GM23338 (cell line): ENCODE measurements around the gene CRYBG1. TPM values are rescaled to one million over a fixed set of nuclear protein-coding genes. Genes with fewer than 3 reads are reported as not detected.

Source experiments
- ATAC-seq: fragments of 200-7000 bp; cut with Tn5 transposase; 3 replicates; pipeline ENCODE4 v1.9.1; 2020
- DNase-seq: peaks from one replicate; pipeline ENCODE4 v3.0.0-alpha.2; 2015; ENCODE audit warnings: low spot score
- H2AFZ ChIP-seq: fragments of 200-600 bp; sonication (generic); 2 replicates; pipeline ENCODE4 v1.8.0; 2016; ENCODE audit warnings: antibody characterized with exemption, mild to moderate bottlenecking, moderate library complexity
- H3F3A ChIP-seq: fragments of 200-600 bp; sonication (generic); replicated peaks from 2 replicates; pipeline ENCODE4 v1.8.0; 2017; ENCODE audit warnings: antibody characterized with exemption, mixed run types, low read depth
- H3K27ac ChIP-seq: fragments of 200-600 bp; sonication (generic); 2 replicates; pipeline ENCODE4 v1.6.1; 2016; ENCODE audit warnings: low read depth
- H3K27me3 ChIP-seq: fragments of 200-600 bp; sonication (generic); 2 replicates; pipeline ENCODE4 v1.8.0; 2016; ENCODE audit warnings: mild to moderate bottlenecking, mixed run types, moderate library complexity; ENCODE audit not compliant: insufficient read depth
- H3K36me3 ChIP-seq: fragments of 200-600 bp; sonication (generic); 2 replicates; pipeline ENCODE4 v1.8.0; 2016; ENCODE audit warnings: mild to moderate bottlenecking; ENCODE audit not compliant: insufficient read depth
- H3K4me1 ChIP-seq: fragments of 200-600 bp; sonication (generic); 2 replicates; pipeline ENCODE4 v1.8.0; 2016; ENCODE audit warnings: mild to moderate bottlenecking, moderate library complexity; ENCODE audit not compliant: insufficient read depth
- H3K4me2 ChIP-seq: fragments of 200-600 bp; sonication (generic); 2 replicates; pipeline ENCODE4 v1.7.1; 2017; ENCODE audit warnings: mixed run types
- H3K4me3 ChIP-seq: fragments of 200-600 bp; sonication (generic); 2 replicates; pipeline ENCODE4 v1.6.1; 2016; ENCODE audit warnings: mixed run types
- H3K79me2 ChIP-seq: fragments of 200-600 bp; sonication (generic); replicated peaks from 2 replicates; pipeline ENCODE4 v1.8.0; 2017; ENCODE audit warnings: mild to moderate bottlenecking; ENCODE audit not compliant: insufficient read depth
- H3K9me2 ChIP-seq: fragments of 200-600 bp; sonication (generic); 2 replicates; pipeline ENCODE4 v1.8.0; 2017; ENCODE audit not compliant: insufficient read depth
- H4K20me1 ChIP-seq: fragments of 200-600 bp; sonication (generic); replicated peaks from 2 replicates; pipeline ENCODE4 v1.8.0; 2017; ENCODE audit warnings: mild to moderate bottlenecking; ENCODE audit not compliant: insufficient read depth
- H3K27ac Mint-ChIP-seq: 2 replicates; pipeline ENCODE4 v1.8.0; 2020; ENCODE audit warnings: inconsistent platforms, mild to moderate bottlenecking, moderate library complexity, mixed read lengths
- H3K27me3 Mint-ChIP-seq: 3 replicates; pipeline ENCODE4 v1.8.0; 2022; ENCODE audit warnings: low read depth, mild to moderate bottlenecking, moderate library complexity, mixed read lengths, inconsistent platforms; ENCODE audit not compliant: insufficient read depth, poor library complexity
- H3K36me3 Mint-ChIP-seq: 3 replicates; pipeline ENCODE4 v1.8.0; 2021; ENCODE audit warnings: low read depth, mild to moderate bottlenecking, inconsistent platforms, moderate library complexity, mixed read lengths
- H3K4me1 Mint-ChIP-seq: 3 replicates; pipeline ENCODE4 v1.8.0; 2020; ENCODE audit warnings: mild to moderate bottlenecking, inconsistent platforms, mixed read lengths
- H3K4me3 Mint-ChIP-seq: 3 replicates; pipeline ENCODE4 v1.8.0; 2021; ENCODE audit warnings: moderate library complexity, mild to moderate bottlenecking, inconsistent platforms, mixed read lengths
- H3K9me3 Mint-ChIP-seq: 3 replicates; pipeline ENCODE4 v1.8.0; 2020; ENCODE audit warnings: moderate library complexity, mild to moderate bottlenecking, inconsistent platforms, mixed read lengths
- CREB1 ChIP-seq: fragments of 250-450 bp; sonication (Bioruptor Pico); IDR thresholded peaks from 2 replicates; pipeline ENCODE4 v1.5.0; 2020; ENCODE audit warnings: low read depth, mild to moderate bottlenecking, moderate library complexity
- ETS1 ChIP-seq: IDR thresholded peaks from 2 replicates; pipeline ENCODE4 v1.6.1; 2016; ENCODE audit warnings: antibody characterized with exemption
- EZH2phosphoT487 ChIP-seq: fragments of 200-600 bp; sonication (generic); IDR thresholded peaks from one replicate; pipeline ENCODE4 v1.8.1; 2018; ENCODE audit warnings: antibody characterized with exemption; ENCODE audit not compliant: unreplicated experiment
- NANOG ChIP-seq: IDR thresholded peaks from 2 replicates; pipeline ENCODE4 v1.6.1; 2016; ENCODE audit warnings: antibody characterized with exemption, borderline replicate concordance
- POLR2AphosphoS5 ChIP-seq: IDR thresholded peaks from 2 replicates; pipeline ENCODE4 v1.6.1; 2016; ENCODE audit warnings: antibody characterized with exemption, low read depth
- REST ChIP-seq: IDR thresholded peaks from one replicate; pipeline ENCODE4 v1.6.1; 2018; ENCODE audit warnings: antibody characterized with exemption; ENCODE audit not compliant: unreplicated experiment
- STAT1 ChIP-seq: IDR thresholded peaks from one replicate; pipeline ENCODE4 v1.6.1; 2016; ENCODE audit warnings: antibody characterized with exemption; ENCODE audit not compliant: unreplicated experiment
- ZNF114 ChIP-seq: fragments of 250-450 bp; sonication (Bioruptor Pico); IDR thresholded peaks from 2 replicates; pipeline ENCODE4 v1.5.0; 2020; ENCODE audit warnings: mild to moderate bottlenecking, moderate library complexity
- ZNF331 ChIP-seq: fragments of 250-450 bp; sonication (Bioruptor Pico); IDR thresholded peaks from 2 replicates; pipeline ENCODE4 v1.5.0; 2020; ENCODE audit warnings: low read depth, mild to moderate bottlenecking, moderate library complexity
- polyA plus RNA-seq: library from polyadenylated mRNA; unstranded; fragments of >200 nt; fragmentation: Nextera tagmentation; extraction: Ambion mirVana; gene quantifications from 2 replicates; pipeline ENCODE4 v1.2.1, GENCODE V29; 2016
- total RNA-seq: library from RNA; depleted of rRNA; stranded (reverse); fragments of >200 nt; shearing (Covaris generic); gene quantifications from 2 replicates; pipeline ENCODE4 v1.2.3, GENCODE V29; 2014
- TF ChIP-seq, protein P1 (sequence below), 2 experiments: fragments of 200-600 bp in 1 of 2; sonication (generic) in 1 of 2; conservative IDR thresholded peaks; 2 replicates each; pipeline versions ENCODE4 v1.5.1 to v1.6.1; 2016 to 2017; ENCODE audit warnings: antibody characterized with exemption in 2 of 2, low read depth in 2 of 2, mild to moderate bottlenecking in 2 of 2, moderate library complexity in 1 of 2
- TF ChIP-seq, protein P2 (sequence below): fragments of 250-450 bp; sonication (Bioruptor Pico); IDR thresholded peaks from 2 replicates; pipeline ENCODE4 v1.5.0; 2020; ENCODE audit warnings: mild to moderate bottlenecking, moderate library complexity

CRYBG1 gene
- total and polyA plus RNA-seq, 2 experiments from 2014 or later = 3.7 to 17.2 TPM

DNA sequence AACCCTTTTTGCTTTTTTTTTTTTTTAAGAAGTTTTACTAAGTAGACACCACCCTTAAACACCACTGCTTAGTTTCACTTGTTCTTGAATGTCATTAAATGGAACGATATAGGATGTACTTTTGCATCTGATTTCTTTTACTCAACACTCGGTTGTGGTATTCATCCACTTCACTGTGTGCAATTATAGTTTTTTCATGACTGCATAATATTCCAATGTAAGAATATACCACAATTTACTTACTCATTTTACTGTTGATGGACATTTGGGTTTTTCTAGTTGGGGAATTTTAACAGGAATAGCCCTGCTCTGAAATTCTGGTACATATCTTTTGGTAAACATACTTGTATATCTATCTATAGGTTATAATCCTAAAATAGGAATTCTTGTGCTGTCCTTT lies 238.9 kb downstream of the CRYBG1 start:
- peaks cover 3% of the 10 kb centered on the region for H3K27me3 Mint-ChIP-seq
- no peak for TF ChIP-seq STAT1
- no peak for TF ChIP-seq ZNF114 (CRISPR knock-in tag)
- TF ChIP-seq ETS1 = no peak
- TF ChIP-seq, protein P1, sequence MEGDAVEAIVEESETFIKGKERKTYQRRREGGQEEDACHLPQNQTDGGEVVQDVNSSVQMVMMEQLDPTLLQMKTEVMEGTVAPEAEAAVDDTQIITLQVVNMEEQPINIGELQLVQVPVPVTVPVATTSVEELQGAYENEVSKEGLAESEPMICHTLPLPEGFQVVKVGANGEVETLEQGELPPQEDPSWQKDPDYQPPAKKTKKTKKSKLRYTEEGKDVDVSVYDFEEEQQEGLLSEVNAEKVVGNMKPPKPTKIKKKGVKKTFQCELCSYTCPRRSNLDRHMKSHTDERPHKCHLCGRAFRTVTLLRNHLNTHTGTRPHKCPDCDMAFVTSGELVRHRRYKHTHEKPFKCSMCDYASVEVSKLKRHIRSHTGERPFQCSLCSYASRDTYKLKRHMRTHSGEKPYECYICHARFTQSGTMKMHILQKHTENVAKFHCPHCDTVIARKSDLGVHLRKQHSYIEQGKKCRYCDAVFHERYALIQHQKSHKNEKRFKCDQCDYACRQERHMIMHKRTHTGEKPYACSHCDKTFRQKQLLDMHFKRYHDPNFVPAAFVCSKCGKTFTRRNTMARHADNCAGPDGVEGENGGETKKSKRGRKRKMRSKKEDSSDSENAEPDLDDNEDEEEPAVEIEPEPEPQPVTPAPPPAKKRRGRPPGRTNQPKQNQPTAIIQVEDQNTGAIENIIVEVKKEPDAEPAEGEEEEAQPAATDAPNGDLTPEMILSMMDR (conservative IDR thresholded peaks at IDR 0.05; ENCODE audit: low read depth in 2 of 2) = no peak
- TF ChIP-seq ZNF331 (CRISPR knock-in tag) = no peak
- TF ChIP-seq NANOG = no peak
- TF ChIP-seq, protein P2, sequence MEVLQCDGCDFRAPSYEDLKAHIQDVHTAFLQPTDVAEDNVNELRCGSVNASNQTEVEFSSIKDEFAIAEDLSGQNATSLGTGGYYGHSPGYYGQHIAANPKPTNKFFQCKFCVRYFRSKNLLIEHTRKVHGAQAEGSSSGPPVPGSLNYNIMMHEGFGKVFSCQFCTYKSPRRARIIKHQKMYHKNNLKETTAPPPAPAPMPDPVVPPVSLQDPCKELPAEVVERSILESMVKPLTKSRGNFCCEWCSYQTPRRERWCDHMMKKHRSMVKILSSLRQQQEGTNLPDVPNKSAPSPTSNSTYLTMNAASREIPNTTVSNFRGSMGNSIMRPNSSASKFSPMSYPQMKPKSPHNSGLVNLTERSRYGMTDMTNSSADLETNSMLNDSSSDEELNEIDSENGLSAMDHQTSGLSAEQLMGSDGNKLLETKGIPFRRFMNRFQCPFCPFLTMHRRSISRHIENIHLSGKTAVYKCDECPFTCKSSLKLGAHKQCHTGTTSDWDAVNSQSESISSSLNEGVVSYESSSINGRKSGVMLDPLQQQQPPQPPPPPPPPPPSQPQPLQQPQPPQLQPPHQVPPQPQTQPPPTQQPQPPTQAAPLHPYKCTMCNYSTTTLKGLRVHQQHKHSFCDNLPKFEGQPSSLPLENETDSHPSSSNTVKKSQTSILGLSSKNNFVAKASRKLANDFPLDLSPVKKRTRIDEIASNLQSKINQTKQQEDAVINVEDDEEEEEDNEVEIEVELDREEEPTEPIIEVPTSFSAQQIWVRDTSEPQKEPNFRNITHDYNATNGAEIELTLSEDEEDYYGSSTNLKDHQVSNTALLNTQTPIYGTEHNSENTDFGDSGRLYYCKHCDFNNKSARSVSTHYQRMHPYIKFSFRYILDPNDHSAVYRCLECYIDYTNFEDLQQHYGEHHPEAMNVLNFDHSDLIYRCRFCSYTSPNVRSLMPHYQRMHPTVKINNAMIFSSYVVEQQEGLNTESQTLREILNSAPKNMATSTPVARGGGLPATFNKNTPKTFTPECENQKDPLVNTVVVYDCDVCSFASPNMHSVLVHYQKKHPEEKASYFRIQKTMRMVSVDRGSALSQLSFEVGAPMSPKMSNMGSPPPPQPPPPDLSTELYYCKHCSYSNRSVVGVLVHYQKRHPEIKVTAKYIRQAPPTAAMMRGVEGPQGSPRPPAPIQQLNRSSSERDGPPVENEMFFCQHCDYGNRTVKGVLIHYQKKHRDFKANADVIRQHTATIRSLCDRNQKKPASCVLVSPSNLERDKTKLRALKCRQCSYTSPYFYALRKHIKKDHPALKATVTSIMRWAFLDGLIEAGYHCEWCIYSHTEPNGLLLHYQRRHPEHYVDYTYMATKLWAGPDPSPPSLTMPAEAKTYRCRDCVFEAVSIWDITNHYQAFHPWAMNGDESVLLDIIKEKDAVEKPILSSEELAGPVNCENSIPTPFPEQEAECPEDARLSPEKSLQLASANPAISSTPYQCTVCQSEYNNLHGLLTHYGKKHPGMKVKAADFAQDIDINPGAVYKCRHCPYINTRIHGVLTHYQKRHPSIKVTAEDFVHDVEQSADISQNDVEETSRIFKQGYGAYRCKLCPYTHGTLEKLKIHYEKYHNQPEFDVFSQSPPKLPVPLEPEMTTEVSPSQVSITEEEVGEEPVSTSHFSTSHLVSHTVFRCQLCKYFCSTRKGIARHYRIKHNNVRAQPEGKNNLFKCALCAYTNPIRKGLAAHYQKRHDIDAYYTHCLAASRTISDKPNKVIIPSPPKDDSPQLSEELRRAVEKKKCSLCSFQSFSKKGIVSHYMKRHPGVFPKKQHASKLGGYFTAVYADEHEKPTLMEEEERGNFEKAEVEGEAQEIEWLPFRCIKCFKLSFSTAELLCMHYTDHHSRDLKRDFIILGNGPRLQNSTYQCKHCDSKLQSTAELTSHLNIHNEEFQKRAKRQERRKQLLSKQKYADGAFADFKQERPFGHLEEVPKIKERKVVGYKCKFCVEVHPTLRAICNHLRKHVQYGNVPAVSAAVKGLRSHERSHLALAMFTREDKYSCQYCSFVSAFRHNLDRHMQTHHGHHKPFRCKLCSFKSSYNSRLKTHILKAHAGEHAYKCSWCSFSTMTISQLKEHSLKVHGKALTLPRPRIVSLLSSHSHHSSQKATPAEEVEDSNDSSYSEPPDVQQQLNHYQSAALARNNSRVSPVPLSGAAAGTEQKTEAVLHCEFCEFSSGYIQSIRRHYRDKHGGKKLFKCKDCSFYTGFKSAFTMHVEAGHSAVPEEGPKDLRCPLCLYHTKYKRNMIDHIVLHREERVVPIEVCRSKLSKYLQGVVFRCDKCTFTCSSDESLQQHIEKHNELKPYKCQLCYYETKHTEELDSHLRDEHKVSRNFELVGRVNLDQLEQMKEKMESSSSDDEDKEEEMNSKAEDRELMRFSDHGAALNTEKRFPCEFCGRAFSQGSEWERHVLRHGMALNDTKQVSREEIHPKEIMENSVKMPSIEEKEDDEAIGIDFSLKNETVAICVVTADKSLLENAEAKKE (CRISPR knock-in tag) = no peak
- TF ChIP-seq REST = no peak
- no peak for TF ChIP-seq POLR2AphosphoS5
- no peak for TF ChIP-seq EZH2phosphoT487
- no peak for TF ChIP-seq CREB1 (CRISPR knock-in tag)
- Histone ChIP-seq H3K27me3 (no peaks in the 10 kb centered on the region), H3K27ac (no peak overlapping the region), H3K36me3 (no peaks in the 10 kb centered on the region; the same call in 1 of the 2 replicates), H3K4me2 (no peak overlapping the region), H3K9me2 (no peaks in the 10 kb centered on the region), H3F3A (no peaks in the 10 kb centered on the region), H3K4me1 (no peaks in the 10 kb centered on the region), H2AFZ (no peak overlapping the region), H3K4me3 (no peak overlapping the region), H4K20me1 (no peaks in the 10 kb centered on the region), H3K79me2 (no peaks in the 10 kb centered on the region)
- H3K36me3 Mint-ChIP-seq = peaks cover 43% of the 10 kb centered on the region
- H3K27ac Mint-ChIP-seq = no peak overlapping the region
- H3K4me1 Mint-ChIP-seq = no peaks in the 10 kb centered on the region
- peaks cover 5% of the 10 kb centered on the region; the same call in 2 of the 3 replicates for H3K9me3 Mint-ChIP-seq
- H3K4me3 Mint-ChIP-seq = no peak overlapping the region
- DNase-seq (no peak), ATAC-seq (no peak)
